ENCODE measurements around the gene MPDU1.
"Not testable (repeated sequence)": the region's sequence is repeated elsewhere in the genome, so short reads cannot be mapped to it uniquely, and the experiment has no call there.

MPDU1 gene

DNA sequence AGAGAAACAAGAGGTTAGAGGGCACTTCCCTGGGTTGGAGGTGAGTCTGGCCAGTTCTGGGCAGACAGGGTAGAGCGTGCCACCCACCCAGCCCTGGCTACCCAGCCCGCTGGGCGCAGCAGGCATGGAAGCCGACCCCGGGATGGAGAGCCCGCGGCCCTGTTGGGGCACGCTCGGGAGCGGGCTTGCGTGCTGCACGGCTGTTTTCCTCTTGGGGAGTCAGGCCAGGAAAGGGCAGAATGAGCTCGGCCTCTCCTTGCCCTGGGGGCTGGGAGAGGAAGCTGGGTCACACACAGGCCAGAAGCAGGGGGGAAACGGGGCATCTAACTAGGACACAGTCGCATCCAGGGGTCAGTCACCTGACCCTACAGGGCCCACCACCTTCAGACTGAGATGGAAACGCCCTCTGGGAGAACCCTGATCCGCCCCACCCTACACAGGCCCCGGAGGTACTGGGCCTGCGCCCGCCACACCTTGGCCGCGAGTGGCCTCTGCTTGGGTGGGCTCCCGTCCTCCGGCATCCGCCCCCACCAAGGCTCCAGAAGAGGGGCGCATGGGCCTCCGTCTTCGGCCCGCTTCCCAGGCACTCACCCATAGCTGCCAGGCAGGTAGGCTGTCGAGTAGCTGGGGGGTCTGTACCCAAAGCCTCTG lies 5.0 kb downstream of the MPDU1 start:
- Histone ChIP-seq H3K9ac (ENCODE audit: low read length) (no peak overlapping the region), H3K27ac (ENCODE audit: low read length) (no peak overlapping the region), H3K27me3 (ENCODE audit: control insufficient read depth, insufficient read depth, low read length) (no peaks in the 10 kb centered on the region), H3K4me3 (ENCODE audit: low read length) (peak overlapping the region; percentile 22), H3K36me3 (ENCODE audit: control insufficient read depth, low read depth, low read length) (peaks cover 33% of the 10 kb centered on the region), H3K9me3 (ENCODE audit: control insufficient read depth, low read depth, low read length) (no peaks in the 10 kb centered on the region), H3K4me1 (ENCODE audit: control insufficient read depth, low read depth, low read length) (peaks cover 17% of the 10 kb centered on the region)

DNA sequence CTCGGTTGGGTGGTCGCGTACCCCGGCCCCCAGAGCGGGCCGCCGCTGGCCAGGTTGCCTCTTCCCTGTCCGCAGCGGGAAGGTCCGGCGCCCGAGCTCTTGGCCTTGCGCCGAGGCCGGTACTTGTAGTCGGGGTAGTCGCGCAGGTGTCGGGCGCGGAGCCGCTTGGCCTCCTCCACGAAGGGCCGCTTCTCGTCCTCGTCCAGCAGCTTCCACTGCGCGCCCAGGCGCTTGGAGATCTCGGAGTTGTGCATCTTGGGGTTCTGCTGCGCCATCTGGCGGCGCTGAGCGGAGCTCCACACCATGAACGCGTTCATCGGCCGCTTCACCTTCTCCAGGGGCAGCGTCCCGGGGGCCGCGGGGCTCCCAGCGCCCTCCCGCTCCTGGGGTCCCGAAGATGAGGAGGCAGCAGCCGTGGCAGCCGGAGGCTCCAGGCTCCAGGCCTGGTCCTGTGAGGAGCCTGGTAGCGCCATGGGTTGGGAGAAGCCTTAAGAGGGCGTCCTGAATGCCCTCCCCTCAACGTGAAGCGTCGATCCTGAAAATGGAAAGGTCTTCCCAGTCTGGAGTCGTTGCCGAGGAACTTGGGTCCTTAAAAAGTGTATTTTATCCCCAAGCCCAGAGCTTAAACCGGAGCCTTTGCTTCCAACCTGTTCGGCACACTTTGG lies 5.7 kb downstream of the MPDU1 start:
- Histone ChIP-seq H3K36me3 (ENCODE audit: control insufficient read depth, low read depth, low read length) (peaks cover 40% of the 10 kb centered on the region), H3K27ac (ENCODE audit: low read length) (no peak overlapping the region)

DNA sequence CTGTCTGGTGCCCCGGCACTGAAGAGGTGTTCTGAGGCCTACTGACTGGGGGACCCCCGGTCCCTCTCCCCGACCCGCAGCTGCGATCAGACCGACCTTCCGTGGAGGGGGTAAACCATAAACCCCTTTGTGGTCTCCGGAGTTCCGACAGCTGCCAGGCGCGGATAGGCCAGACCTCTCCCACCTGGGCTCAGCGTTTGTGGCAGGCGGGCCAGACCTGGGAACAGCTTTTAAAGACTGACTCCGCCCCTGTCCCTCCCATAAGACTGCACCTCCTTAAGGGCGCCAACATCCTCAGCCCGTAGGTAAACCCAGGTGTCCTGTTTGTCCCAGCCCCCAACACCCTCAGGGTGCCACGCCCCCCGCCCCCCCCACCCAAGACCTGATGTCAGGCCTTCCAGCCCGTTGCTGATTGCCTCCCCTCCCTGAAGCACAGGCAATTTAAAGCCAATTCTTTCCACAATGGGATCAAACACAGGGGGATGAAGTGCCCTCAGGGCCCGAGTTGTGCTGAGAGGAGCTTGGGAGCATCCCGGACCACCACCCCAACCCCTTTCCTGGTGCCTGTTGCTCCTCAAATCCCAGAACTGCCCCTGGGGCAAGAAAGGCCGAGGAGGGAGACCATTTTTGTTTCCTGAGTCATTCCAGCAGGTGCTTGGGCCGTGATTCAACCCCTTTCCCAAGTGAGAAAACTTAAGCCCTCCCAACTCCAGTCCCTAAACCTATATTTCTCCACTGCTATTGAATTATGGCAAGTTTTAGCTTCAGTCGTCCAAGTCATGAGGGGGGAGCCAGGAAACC lies 6.4 kb downstream of the MPDU1 start, which contains the start of gene SOX15:
SOX15 (minus strand) TSS at position 204 of the 801 bp plus-strand sequence. CDS start 418 bp downstream, outside the sequence.
- H3K27ac ChIP-seq (ENCODE audit: low read length) = peak within 1 kb of the TSS; percentile 38
- peaks cover 47% of the 10 kb centered on the region for H3K36me3 ChIP-seq (ENCODE audit: control insufficient read depth, low read depth, low read length)
- peaks cover 17% of the 10 kb centered on the region for H3K4me1 ChIP-seq (ENCODE audit: control insufficient read depth, low read depth, low read length)
- peak within 1 kb of the TSS; percentile 40 for H3K4me3 ChIP-seq (ENCODE audit: low read length)
- no peaks in the 10 kb centered on the region for H3K27me3 ChIP-seq (ENCODE audit: control insufficient read depth, insufficient read depth, low read length)
- H3K9ac ChIP-seq (ENCODE audit: low read length) = peak within 1 kb of the TSS; percentile 41
- H3K9me3 ChIP-seq (ENCODE audit: control insufficient read depth, low read depth, low read length) = no peaks in the 10 kb centered on the region

More for the DNA sequence above, 5.7 kb downstream of the MPDU1 start:
- no peaks in the 10 kb centered on the region for H3K9me3 ChIP-seq (ENCODE audit: control insufficient read depth, low read depth, low read length)
- peaks cover 17% of the 10 kb centered on the region for H3K4me1 ChIP-seq (ENCODE audit: control insufficient read depth, low read depth, low read length)
- H3K4me3 ChIP-seq (ENCODE audit: low read length) = peak overlapping the region; percentile 40
- H3K9ac ChIP-seq (ENCODE audit: low read length) = no peak overlapping the region
- H3K27me3 ChIP-seq (ENCODE audit: control insufficient read depth, insufficient read depth, low read length) = no peaks in the 10 kb centered on the region

GRCh38 chr17:7590743-7591142 lies 7.1 kb downstream of the MPDU1 start:
- no peaks in the 10 kb centered on the region for H3K27me3 ChIP-seq (ENCODE audit: control insufficient read depth, insufficient read depth, low read length)
- peak overlapping the region; percentile 38 for H3K27ac ChIP-seq (ENCODE audit: low read length)
- H3K4me1 ChIP-seq (ENCODE audit: control insufficient read depth, low read depth, low read length) = peaks cover 17% of the 10 kb centered on the region
- peaks cover 53% of the 10 kb centered on the region for H3K36me3 ChIP-seq (ENCODE audit: control insufficient read depth, low read depth, low read length)
- no peaks in the 10 kb centered on the region for H3K9me3 ChIP-seq (ENCODE audit: control insufficient read depth, low read depth, low read length)
- H3K9ac ChIP-seq (ENCODE audit: low read length) = peak overlapping the region; percentile 41
- H3K4me3 ChIP-seq (ENCODE audit: low read length) = peak overlapping the region; percentile 3

- Histone ChIP-seq H3K4me1 (ENCODE audit: control insufficient read depth, low read depth, low read length) (peaks cover 17% of the 10 kb centered on the region), H3K27me3 (ENCODE audit: control insufficient read depth, insufficient read depth, low read length) (no peaks in the 10 kb centered on the region), H3K9me3 (ENCODE audit: control insufficient read depth, low read depth, low read length) (no peaks in the 10 kb centered on the region), H3K9ac (ENCODE audit: low read length) (no peak overlapping the region), H3K36me3 (ENCODE audit: control insufficient read depth, low read depth, low read length) (peaks cover 61% of the 10 kb centered on the region), H3K27ac (ENCODE audit: low read length) (no peak overlapping the region), H3K4me3 (ENCODE audit: low read length) (no peak overlapping the region)
Observed at GRCh38 chr17:7591596-7591995, 7.9 kb downstream of the MPDU1 start.

DNA sequence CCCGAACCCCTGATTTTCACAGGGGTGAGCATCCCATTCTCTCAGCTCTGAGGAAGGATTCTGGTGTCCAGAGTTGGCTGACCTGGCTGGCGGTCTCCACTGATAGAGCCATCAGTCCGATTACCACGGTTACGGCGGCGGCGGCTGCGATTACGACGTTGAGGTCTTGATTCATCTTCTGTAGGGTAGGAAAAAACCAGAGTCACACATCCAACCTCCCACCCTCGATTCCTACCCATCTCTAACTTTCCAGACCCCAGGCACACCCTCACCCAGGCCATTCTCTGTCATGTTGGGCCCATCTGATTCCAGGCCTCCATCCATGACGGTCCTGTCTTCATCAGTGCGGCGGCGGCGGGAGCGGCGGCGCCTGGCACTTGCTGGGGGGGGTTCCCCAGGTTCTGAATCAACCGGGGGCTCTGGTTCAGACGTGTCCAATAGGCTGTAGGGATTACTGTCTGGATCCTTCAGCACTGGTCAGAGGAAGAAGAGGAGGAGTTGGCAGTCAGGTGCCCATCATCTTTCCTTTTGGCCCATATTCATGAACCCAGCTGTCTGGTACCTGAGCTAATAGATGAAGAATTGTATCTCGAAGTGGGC lies 8.9 kb downstream of the MPDU1 start:
- peaks cover 63% of the 10 kb centered on the region for H3K36me3 ChIP-seq (ENCODE audit: control insufficient read depth, low read depth, low read length)
- no peak overlapping the region for H3K9ac ChIP-seq (ENCODE audit: low read length)
- H3K4me3 ChIP-seq (ENCODE audit: low read length) = no peak overlapping the region
- no peak overlapping the region for H3K27ac ChIP-seq (ENCODE audit: low read length)
- H3K27me3 ChIP-seq (ENCODE audit: control insufficient read depth, insufficient read depth, low read length) = no peaks in the 10 kb centered on the region
- no peaks in the 10 kb centered on the region for H3K9me3 ChIP-seq (ENCODE audit: control insufficient read depth, low read depth, low read length)
- H3K4me1 ChIP-seq (ENCODE audit: control insufficient read depth, low read depth, low read length) = peaks cover 17% of the 10 kb centered on the region

GRCh38 chr17:7593296-7593695 lies 9.6 kb downstream of the MPDU1 start:
- Histone ChIP-seq H3K4me1 (ENCODE audit: control insufficient read depth, low read depth, low read length) (peaks cover 17% of the 10 kb centered on the region), H3K9ac (ENCODE audit: low read length) (no peak overlapping the region), H3K36me3 (ENCODE audit: control insufficient read depth, low read depth, low read length) (peaks cover 58% of the 10 kb centered on the region), H3K27me3 (ENCODE audit: control insufficient read depth, insufficient read depth, low read length) (no peaks in the 10 kb centered on the region), H3K9me3 (ENCODE audit: control insufficient read depth, low read depth, low read length) (no peaks in the 10 kb centered on the region), H3K27ac (ENCODE audit: low read length) (no peak overlapping the region), H3K4me3 (ENCODE audit: low read length) (no peak overlapping the region)

DNA sequence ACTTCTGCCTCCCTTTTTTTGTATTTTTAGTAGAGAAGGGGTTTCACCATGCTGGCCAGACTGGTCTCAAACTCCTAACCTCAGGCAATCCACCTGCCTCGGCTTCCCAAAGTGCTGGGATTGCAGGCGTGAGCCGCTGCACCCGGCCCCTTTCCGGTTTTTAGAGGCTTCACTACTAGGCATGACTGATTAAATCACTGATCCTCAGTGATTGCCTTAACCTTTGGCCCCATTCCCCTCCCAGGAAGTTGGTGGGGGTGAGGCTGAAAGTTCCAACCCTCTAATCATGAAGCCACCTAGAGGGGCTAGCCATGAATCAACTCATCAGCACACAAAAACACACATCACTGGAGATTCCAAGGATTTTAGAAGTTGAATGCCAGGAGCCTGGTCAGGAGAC lies 13.9 kb downstream of the MPDU1 start:
- not testable (repeated sequence) for H3K4me1 ChIP-seq (ENCODE audit: control insufficient read depth, low read depth, low read length); H3K9me3 ChIP-seq (ENCODE audit: control insufficient read depth, low read depth, low read length); H3K27ac ChIP-seq (ENCODE audit: low read length); H3K27me3 ChIP-seq (ENCODE audit: control insufficient read depth, insufficient read depth, low read length); H3K4me3 ChIP-seq (ENCODE audit: low read length); H3K9ac ChIP-seq (ENCODE audit: low read length)
- peaks cover 80% of the 10 kb centered on the region for H3K36me3 ChIP-seq (ENCODE audit: control insufficient read depth, low read depth, low read length)

DNA sequence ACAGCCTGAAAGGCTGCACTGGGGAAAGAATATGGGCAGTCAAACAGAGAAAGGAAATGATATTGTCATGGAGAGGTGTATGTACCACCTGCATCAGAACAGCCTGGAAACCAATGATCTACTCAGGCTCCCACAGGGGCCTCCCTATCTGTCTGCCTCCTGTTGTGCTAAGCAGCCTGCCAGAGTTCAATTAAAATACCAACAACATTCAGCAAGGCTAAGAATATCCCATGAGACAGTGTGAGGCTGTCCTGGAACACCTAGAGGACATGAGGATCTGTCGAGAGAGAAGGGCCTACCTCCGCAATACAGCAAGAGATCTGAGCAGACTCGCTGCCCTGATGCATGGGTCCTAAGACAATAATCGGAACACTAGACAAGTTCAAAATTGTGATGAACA lies 22.6 kb downstream of the MPDU1 start:
- Histone ChIP-seq H3K4me1 (ENCODE audit: control insufficient read depth, low read depth, low read length) (no peaks in the 10 kb centered on the region), H3K27ac (ENCODE audit: low read length) (no peak overlapping the region), H3K9ac (ENCODE audit: low read length) (no peak overlapping the region), H3K4me3 (ENCODE audit: low read length) (no peak overlapping the region), H3K27me3 (ENCODE audit: control insufficient read depth, insufficient read depth, low read length) (no peaks in the 10 kb centered on the region), H3K36me3 (ENCODE audit: control insufficient read depth, low read depth, low read length) (peaks cover 37% of the 10 kb centered on the region), H3K9me3 (ENCODE audit: control insufficient read depth, low read depth, low read length) (no peaks in the 10 kb centered on the region)

- no peaks in the 10 kb centered on the region for H3K27me3 ChIP-seq (ENCODE audit: control insufficient read depth, insufficient read depth, low read length)
- H3K4me3 ChIP-seq (ENCODE audit: low read length) = no peak overlapping the region
- H3K36me3 ChIP-seq (ENCODE audit: control insufficient read depth, low read depth, low read length) = peaks cover 10% of the 10 kb centered on the region
- H3K9me3 ChIP-seq (ENCODE audit: control insufficient read depth, low read depth, low read length) = no peaks in the 10 kb centered on the region
- peaks cover 18% of the 10 kb centered on the region for H3K4me1 ChIP-seq (ENCODE audit: control insufficient read depth, low read depth, low read length)
- H3K27ac ChIP-seq (ENCODE audit: low read length) = no peak overlapping the region
- H3K9ac ChIP-seq (ENCODE audit: low read length) = no peak overlapping the region
Observed at GRCh38 chr17:7610641-7611040, 27.0 kb downstream of the MPDU1 start.

GRCh38 chr17:7611635-7612293 lies 28.1 kb downstream of the MPDU1 start:
- H3K27ac ChIP-seq (ENCODE audit: low read length) = no peak overlapping the region

More at GRCh38 chr17:7611635-7612293, 28.1 kb downstream of the MPDU1 start:
- H3K4me3 ChIP-seq (ENCODE audit: low read length) = no peak overlapping the region
- H3K9me3 ChIP-seq (ENCODE audit: control insufficient read depth, low read depth, low read length) = no peaks in the 10 kb centered on the region
- no peaks in the 10 kb centered on the region for H3K27me3 ChIP-seq (ENCODE audit: control insufficient read depth, insufficient read depth, low read length)
- peaks cover 6% of the 10 kb centered on the region for H3K36me3 ChIP-seq (ENCODE audit: control insufficient read depth, low read depth, low read length)
- no peak overlapping the region for H3K9ac ChIP-seq (ENCODE audit: low read length)
- H3K4me1 ChIP-seq (ENCODE audit: control insufficient read depth, low read depth, low read length) = peaks cover 18% of the 10 kb centered on the region
